Activated T-helper 9 cell treated with anti-CD3 and anti-CD28 coated beads, Interleukin-2, amount 50 U/mL, for 16 hours (primary cell): ENCODE measurements around the gene GALNT11.

Source experiments
- DNase-seq: peaks from one replicate; pipeline ENCODE4 v3.0.0-alpha.2; 2020; ENCODE audit warnings: low read depth

The GALNT11 gene

DNA sequence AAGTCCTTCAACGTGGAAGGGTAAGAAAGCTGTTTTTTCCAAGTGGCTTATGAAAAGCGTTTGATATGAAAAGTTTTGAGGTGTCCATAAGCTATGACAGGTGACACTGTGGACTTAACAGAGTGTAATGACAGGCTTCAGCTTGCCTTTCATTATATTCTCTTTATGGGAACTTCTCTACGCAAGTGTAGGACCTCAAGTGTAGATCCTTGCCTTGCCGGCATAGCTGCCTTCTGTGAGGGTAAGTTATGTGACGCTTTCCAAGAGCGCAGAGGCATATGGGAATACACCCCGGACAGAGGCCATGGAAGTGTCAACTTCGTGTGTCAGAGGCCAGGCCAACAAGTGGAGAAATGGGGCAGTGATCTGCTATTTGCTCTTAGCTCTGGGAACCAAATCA is 91.9 kb downstream of the GALNT11 start:
- DNase-seq: no peak

DNA sequence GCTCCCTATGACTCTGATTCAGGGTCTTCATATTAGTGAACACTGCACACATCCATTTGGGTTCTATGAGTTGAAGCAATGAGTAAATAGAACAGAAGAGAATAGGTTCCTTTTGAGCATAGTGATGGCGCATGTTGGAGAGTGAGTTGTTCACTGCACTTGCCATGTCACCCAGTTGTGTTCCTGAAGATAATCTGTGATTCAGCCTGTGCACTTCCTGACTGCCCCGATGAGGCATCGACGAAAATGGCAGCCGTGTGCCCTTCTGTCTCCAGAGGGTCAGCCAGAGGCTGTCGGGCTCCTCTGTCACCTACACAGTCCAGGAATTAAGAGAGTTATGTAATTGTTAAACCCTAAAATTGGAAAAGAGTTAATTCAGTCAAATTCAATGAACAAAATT is 94.7 kb downstream of the GALNT11 start:
- no peak for DNase-seq

DNA sequence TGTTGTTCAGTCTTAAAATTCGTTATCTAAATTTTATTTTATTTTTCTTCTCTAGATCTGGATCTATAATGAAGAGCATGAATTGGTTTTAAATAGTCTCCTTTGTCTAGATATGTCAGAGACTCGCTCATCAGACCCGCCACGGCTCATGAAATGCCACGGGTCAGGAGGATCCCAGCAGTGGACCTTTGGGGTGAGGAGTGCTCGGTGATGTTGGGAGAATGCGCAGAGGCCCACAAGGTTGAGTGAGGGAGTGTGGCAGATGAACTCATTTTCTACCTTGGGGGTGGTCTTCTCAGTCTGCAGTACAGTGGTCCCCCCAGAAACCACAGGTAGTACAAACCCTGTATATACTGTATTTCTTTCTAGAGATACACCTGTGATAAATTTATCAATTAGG is 95.3 kb downstream of the GALNT11 start:
- no peak for DNase-seq

DNA sequence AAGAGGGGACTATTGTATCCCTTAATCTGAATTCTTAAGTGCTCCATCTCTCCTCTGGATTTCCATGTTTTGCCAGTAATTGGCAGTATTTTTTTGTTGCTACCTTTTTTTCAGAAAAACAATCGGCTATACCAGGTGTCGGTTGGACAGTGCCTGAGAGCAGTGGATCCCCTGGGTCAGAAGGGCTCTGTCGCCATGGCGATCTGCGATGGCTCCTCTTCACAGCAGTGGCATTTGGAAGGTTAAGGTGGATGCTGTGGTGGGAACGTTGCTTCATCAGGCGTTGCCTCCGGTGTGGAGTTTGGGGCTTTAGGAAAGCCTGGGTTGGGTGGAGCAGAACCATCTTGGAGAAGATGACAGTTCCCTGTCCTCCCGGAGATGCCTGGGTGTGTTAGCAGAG is 96.0 kb downstream of the GALNT11 start:
- DNase-seq: no peak

DNA sequence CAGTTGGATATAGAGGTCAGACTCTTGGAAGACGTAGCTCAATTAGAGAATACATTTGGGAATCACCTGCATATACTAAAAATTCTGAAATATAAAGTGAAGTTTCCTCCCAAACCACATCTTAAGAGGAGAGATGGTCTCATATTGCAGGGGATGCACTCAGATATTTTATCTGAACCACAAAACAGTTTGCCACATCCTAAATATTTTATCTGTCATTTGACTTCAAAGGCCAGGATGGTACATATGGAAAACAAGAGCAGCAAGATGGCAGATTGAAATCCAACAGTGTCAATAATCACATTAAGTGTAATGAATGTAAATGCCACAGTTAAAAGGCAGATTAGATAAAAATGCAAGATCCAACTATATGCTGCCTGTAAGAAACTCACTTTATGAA is 97.1 kb downstream of the GALNT11 start:
- no peak for DNase-seq

DNA sequence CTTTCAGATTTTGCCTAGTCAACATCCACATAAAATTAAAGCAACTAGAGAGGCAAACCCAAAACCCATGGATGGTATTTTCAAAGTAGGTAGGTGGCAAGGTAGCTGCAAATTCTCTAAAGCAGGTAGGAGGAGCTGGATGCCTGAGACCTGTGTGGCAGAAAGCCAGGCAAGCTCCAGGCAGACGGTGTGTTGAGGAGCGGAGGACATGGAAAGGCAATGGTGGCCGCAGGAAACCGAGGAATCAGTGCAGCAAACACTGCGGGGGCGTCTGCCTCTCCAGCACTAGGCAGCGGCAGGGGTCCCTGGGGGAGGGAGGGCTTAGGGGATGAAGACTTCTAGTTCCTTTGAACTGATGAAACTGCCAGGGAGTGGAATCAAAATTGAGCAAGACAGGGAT is 101.3 kb downstream of the GALNT11 start:
- DNase-seq: no peak

DNA sequence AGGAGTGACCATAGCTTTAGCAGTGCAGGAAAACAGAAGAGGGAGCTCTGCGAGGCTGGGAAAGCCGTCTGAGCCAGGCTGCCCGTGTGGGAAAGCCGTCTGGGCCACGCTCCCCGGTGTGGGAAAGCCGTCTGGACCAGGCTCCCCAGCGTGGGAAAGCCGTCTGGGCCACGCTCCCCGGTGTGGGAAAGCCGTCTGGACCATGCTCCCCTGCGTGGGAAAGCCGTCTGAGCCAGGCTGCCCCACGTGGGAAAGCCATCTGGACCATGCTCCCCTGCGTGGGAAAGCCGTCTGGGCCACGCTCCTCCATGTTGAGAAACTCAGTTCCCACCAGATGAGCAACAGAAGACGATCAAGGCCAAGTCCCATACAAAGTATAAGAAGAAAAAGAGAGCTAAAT is 101.8 kb downstream of the GALNT11 start:
- DNase-seq: no peak

DNA sequence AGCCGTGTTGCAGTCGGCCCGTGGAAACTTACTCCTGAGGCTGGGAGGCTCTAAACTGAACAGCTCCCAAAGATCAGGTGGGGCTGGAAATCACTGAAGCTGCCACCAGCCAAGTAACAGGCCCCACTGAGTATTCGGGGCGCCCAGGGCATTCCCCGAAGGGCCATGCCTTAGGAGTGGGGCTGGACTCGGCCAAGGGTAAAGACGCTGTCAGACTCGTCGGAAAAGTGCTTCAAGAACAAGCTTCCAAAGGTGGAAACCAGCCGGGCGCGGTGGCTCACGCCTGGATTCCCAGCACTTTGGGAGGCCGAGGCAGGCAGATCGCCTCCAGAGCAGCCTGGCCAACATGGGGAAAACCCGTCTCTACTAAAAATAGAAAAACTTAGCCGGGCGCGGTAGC is 102.8 kb downstream of the GALNT11 start:
- no peak for DNase-seq

DNA sequence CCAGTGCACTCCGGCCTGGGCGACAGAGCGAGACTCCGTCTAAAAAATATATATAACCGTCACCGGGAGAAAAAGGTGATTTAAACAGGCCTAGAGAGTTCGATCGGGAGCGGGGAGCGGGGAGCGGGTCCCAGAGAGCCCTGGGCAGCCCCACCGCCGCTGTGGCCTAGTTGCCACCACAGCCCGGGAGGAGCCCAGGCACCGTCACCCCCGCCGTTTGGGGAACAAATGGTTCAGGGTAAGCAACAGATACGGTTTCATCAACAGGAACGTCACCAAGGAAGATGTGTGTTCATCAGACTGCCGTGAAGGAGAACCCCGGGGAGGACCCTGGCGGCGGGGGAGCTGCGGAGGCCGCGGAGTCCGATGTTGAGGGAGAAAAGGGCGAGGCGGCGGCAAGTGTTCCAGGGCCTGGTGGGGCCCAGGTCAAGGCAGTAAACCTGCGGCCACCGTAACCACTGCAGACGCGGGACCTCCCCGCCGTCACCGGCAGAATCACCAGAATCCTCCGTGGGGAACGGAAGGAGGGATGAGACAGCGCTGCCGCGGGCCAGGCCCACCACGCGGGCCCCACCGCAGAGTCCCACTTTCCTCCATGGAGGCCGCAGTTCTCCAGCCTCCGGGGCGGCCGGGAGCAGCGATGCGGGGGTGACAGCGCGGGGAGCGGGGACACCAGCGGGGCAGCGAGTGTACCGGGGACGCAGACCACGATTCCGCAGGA is 103.4 kb downstream of the GALNT11 start:
- DNase-seq: no peak

DNA sequence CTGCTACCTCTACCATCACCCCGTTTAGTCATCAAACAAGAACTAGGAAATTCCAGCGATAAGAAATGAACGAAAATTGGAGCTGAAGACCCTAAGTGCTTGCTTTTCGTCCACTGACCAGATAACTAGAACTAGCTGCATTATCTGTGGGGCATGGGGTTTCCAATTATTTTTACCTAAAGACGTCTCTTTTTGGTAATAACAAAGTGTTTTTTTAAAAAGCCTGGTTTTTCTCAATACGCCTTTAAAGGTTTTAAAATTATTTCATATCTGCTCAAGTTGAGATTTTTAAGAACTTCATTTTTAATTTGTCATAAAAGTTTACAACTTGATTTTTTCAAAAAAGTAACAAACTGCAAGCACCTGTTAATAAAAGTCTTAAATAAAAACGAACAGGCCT is 104.2 kb downstream of the GALNT11 start:
- no peak for DNase-seq

DNA sequence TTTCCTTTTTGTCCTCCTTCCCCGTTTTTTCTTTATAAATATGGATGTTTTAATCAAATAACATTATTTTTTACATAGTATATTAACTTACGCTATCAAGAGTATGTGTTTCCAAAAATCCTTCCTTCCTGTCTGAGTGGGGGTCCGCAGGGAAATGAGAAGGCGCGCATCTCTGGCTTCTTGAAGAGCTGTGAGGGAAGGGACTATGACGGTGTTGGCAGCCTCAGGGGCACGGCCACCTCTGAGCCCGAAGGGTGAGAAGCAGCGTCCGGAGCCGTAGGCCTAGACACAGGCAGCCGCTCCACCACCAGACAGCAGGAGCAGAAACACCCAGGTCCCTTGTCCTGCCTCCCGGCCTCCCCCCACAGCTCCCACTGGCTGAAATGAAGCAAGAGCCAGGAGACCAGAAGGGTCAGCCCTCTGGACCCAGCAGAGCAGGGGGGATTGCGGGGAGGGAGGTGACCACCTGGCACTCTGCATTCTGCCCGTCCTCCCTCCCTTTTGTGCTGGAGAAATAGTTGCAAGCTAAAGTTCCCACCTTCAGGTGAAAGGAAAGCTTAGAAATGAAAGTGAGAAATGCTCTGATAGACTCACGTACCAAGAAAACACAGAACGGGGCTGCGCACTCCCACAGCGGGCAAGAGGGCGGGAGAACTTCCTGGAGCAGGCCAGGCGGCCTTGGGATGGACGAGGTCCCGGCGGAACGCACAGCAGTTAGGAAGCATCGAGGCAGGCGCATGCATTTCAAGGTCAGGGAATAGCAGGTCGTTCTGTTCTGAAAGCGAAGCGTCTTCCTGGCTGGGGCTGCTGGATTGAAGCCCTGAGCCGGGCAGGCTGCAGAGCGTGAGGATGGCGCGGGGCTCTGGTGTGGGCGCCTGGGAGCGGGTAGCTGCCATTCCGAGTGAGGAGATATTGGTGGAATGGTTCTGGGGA is 105.5 kb downstream of the GALNT11 start:
- DNase-seq: no peak

DNA sequence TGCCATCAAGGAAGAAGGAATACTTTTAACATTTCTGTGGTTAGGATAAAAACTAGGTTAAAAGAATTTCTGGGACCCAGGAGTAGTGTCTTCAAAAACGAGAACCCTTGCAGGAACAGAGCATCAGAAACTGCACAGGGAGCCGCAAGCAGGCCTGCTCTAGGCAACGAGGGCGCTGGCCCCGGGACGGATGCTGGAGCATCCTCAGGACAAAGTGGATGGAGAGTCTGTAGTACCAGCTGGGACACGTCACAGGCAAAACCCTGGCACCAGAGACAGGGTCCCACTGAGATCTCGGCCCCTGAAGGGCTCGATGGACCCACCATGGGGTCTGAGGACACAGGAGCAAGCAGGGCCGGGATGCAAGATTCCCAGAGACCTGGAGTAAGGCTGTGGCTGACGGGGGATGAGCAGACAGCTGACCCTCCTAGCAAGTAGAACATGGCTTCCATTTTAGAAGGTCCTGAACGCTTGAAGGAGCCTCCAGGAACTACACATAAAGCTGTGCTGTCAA is 106.6 kb downstream of the GALNT11 start:
- no peak for DNase-seq

DNA sequence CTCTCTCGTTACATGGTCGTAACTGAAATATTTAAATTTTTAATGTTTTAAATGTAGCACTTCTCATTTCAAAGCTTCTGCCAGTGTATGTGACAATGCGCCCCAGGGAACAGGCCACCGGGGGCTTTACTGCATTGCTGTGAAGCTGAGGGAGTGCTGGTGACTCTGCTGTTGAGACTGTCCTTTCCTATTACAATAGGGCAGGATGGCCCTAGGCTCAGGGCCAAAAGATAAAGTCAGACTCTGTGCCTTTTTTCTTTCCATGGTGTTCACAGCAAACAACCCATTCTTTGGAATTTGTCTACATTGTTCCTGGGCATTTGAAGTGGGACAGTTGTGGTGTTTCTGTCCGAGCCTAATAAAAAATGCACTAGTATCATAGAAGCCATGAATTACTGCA is 107.3 kb downstream of the GALNT11 start:
- DNase-seq: no peak

DNA sequence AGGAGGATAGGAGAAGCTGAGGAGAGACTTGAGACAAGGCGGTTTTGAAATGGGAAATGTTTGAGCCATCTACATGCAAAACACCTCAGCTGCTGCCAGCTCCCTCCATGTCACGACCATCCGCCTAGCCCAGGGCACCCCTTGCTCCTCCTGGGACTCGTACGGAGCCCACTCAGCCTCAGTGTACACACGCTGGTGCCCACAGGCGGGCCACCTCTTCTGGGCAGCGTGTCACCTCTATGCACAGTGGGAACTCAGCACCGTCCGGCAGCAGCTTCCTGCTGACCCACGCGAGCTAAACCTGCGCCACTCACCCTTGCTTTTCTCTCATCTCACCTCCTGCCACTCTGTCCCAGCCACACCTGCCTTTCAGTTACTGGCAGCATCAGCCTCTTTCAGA is 108.3 kb downstream of the GALNT11 start:
- DNase-seq: no peak

DNA sequence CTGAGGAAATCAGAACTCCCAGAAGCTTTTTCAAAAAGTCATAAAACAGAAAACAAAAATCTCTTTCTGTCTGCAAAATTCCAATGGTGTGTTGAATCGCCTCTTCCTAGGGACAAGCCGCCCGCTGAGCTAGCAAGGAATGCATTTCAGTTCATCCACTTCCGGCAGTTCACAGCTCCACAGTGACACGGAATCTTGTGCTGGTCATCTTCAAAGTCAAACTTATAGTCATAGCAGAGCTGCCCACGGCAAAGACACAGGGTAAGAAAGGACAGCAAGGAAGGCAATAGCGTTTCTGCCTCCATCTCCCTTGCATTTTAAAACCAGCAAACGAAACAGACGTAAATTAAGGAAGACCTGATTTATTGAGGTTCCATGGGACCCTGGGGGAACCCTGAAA is 111.2 kb downstream of the GALNT11 start:
- no peak for DNase-seq

DNA sequence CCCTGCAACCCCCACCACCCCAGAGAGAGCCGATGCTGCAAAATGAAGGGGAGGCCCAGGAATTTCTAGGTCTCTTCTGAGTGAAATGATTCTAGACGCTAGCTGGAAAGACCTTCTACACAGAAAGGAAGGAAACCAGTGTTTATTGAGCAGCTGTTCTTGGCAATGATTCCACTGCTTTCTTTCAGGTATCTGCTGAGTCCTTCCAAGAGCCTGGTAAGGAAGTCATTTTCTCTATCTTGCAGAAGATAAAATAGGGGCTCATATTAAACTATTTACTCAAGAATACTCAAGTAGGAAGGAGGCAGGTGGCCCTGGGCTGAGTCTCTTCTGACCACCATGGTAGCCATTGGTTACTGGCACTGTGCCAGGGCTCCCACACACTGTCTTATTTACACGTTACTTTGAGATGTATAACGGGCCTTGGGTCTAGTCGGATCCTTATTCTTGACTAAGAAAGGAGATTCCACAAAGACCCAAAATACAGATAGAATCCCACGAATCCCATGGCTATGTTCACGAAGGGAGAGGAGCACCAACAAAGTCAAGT is 112.1 kb downstream of the GALNT11 start:
- DNase-seq: no peak

DNA sequence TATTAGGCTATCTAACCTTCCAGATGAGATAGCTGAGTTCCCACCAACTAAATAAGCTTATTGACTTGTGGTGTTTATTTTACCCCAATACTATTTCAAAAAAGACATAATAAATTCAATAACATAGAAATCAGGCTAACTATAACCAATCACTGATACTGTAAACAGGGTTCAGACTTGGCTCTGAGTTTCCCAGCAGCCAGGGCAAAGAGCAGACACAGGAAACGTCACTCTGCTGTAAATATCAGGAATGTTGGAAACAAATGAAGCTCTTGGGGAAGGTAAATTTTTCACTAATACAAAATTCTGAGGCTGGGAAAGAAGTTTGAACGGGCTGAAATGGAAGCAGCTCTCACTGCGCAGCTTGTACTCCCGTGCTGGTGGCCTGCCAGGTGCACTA is 114.6 kb downstream of the GALNT11 start:
- no peak for DNase-seq

DNA sequence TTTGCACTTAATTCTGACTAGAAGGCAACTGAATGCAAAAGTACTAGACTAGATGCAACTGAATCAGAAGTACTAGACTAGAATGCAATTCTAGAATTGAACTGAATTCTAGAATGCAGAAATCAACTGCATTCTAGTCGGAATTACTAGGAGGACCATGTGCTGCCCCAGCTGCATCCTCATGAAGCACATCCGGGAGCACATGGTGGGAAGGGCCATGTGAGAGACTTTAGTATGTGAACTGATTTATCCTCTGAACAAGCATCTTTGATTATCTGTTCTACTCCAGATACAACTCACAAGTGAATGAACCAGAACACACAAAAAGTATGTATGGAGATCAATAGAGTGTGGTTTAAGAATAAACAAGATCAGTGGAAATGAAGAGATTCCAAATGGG is 115.1 kb downstream of the GALNT11 start:
- DNase-seq: no peak

DNA sequence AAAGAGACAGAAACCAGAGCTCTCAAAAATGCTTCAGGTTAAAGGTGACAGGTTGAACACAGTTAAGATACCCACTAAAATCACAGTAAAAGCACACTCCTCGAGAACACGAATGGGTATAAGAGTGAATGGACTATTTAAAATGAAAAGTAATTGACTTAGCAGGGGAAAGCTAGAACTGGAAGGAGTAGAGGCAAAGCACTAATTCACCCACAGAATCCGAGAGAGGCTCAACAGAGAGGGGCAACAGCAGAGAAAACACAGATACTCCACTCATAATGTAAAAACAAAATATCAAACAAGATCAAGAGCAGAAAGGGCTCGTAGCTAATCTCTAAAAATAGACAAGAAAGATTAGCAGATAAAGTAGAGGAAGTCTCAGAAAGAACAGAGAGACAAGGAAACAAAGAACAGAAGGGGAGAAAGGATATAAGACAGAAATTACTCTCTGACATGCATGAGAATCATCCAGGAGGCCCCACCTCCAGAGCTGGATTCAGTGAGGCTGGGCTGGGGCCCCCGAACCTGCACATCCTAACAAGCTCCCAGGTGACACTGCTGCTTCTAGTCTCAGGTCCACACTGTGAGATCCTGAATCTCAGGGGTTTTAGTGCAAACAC is 117.6 kb downstream of the GALNT11 start:
- DNase-seq: no peak

DNA sequence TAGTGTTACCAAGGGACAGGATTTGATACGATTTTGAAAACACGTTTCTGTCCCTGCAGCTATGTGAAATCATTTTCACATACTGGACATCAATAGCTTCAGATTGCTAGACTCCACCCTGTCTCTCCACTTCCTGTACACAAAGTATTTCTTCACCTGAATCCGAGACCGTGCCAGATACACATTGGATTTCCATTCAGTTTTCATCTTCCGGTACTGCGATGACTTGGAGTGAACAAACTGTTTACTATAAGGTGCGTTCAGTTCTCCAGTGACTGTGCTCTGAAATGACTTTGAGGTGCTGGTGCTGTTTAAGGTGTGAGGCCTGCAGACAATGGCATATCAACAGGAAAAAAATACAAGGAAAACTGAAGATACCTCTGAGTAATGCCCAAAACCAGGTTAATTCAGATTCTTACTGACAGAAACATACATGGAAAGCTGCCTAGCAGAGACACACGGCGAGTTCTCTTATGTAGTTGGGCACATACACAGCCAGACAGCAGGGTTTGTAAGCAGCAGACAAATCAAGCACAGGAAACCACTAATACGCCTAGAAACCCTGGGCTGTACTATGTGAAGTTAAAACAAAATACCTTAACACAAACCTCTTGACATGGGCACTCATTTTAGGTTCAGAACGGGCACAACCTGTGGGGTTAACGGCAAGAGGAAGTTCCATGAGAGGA is 119.2 kb downstream of the GALNT11 start:
- DNase-seq: no peak

DNA sequence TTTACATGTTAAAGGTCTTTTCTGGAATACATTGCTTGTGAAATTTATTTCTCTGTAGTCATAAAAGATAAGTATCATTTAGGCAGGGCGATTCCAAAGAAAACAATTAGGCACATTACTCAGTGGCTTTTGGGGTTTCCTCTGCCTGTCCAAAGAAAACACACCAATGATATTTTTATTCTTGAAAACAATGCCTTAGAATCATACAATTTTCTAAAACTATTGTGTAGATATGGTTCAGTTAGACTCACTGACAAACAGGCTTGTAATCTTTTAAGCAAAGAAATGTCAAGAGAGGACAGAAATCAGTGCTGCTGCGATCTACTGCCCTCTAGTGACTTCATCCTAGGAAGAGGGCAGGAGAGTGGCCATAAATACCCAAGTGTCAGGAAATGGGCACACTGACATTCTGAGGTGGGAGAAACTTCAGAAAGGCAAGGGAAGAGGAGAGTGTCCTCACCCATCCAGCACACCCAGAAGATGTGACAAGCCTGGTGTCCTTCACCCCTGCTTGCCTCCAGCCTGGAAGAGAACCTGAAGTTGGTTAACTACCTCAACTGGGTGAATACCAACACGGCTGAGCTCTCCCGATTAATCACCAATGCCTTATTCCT is 120.5 kb downstream of the GALNT11 start:
- DNase-seq: no peak

DNA sequence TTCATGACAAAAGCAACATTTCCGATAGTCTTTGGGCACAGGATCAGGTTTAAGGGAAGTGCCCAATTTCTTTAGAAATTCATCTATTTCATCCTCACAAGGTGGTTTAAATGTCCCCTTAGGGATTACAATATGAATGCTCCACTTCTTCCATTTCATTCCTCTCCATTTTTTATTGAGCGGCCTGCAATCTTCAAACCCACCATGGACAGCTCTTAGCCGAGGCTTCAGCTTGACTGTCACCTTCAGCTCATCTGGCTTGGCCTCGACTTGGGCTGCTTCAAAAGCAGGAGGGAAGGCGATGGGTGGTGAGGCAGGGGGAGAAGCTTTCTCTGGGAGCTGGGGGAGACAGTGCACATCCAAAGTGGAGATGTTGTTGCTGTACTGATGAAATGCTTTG is 123.2 kb downstream of the GALNT11 start:
- no peak for DNase-seq
